Aorta (tissue), 5 donors: ENCODE results near the gene S100A2. TPM values are rescaled to one million over a fixed set of nuclear protein-coding genes. Genes with fewer than 3 reads are reported as not detected.

Experiments
- ATAC-seq: fragments of 200-7000 bp; cut with Tn5 transposase; one replicate; pipeline ENCODE4 v1.9.1; 2022; ENCODE audit warnings: moderate library complexity; ENCODE audit not compliant: low FRiP score
- DNase-seq, 2 donors: peaks; one replicate each; pipeline ENCODE4 v3.0.0-alpha.2; 2020
- H3K27ac ChIP-seq, 2 donors: one replicate each; pipeline ENCODE4 v1.5.1; 2013; ENCODE audit warnings: low read length in 2 of 2, mild to moderate bottlenecking in 2 of 2, moderate library complexity in 2 of 2, control low read depth in 1 of 2, inconsistent platforms in 1 of 2, low read depth in 1 of 2
- H3K27me3 ChIP-seq, 2 donors: one replicate each; pipeline ENCODE4 v1.6.1; 2013; ENCODE audit warnings: control low read depth in 1 of 2, low read length in 1 of 2, mild to moderate bottlenecking in 1 of 2, moderate library complexity in 1 of 2; ENCODE audit not compliant: insufficient read depth in 2 of 2, control insufficient read depth in 1 of 2
- H3K36me3 ChIP-seq, 2 donors: one replicate each; pipeline ENCODE4 v1.6.1; 2013; ENCODE audit warnings: control low read depth in 1 of 2, low read length in 1 of 2, mild to moderate bottlenecking in 1 of 2; ENCODE audit not compliant: insufficient read depth in 2 of 2, control insufficient read depth in 1 of 2
- H3K4me1 ChIP-seq, 2 donors: one replicate each; pipeline ENCODE4 v1.6.1; 2013; ENCODE audit warnings: low read length in 2 of 2, control low read depth in 1 of 2, mild to moderate bottlenecking in 1 of 2, moderate library complexity in 1 of 2; ENCODE audit not compliant: insufficient read depth in 2 of 2, control insufficient read depth in 1 of 2
- H3K4me3 ChIP-seq, 2 donors: one replicate each; pipeline ENCODE4 v1.5.1; 2013; ENCODE audit warnings: low read length in 2 of 2, control low read depth in 1 of 2, mild to moderate bottlenecking in 1 of 2
- H3K9me3 ChIP-seq: one replicate; pipeline ENCODE4 v1.6.1; 2013; ENCODE audit warnings: mild to moderate bottlenecking, low read length; ENCODE audit not compliant: control insufficient read depth
- WGBS, 2 donors: extraction: QIAGEN DNeasy Blood & Tissue Kit; methylation state at CpG; one replicate each; pipeline ENCODE4 v1.1.7; 2013; 5-methylcytosine and 5-hydroxymethylcytosine counted together
- intact Hi-C, 2 donors: fragments of 100-400 bp; cut with DNase I; formaldehyde crosslinking; loops; one replicate each; pipeline versions ENCODE4 v1.14.2 to v1.15.0; 2022
- polyA plus RNA-seq, 2 donors: library from polyadenylated mRNA; stranded (reverse); fragments of 200-250 nt; gene quantifications; one replicate each; pipeline ENCODE4 v1.2.3, GENCODE V29; 2013
- total RNA-seq, 2 donors: library from RNA; stranded (reverse); fragmentation: NEBNext Ultra II Directional; extraction: Animal tissue kit (Norgen Biotek cat#: 25700); gene quantifications; one replicate each; pipeline ENCODE4 v1.2.1, GENCODE V29; 2021
- donor health status: healthy with polysubstance abuse.
- donor health status: Bipolar disorder and iron deficiency.
- donor health status: DM: no; HTN: no; CAD: no.
- donor health status: DM: no; HTN: no; CAD: no.
- donor health status: DM: yes; HTN: yes; CAD: no.

Gene S100A2
- total and polyA plus RNA-seq, 4 donors: 1.8 to 6.4 (median 2.0) TPM

DNA sequence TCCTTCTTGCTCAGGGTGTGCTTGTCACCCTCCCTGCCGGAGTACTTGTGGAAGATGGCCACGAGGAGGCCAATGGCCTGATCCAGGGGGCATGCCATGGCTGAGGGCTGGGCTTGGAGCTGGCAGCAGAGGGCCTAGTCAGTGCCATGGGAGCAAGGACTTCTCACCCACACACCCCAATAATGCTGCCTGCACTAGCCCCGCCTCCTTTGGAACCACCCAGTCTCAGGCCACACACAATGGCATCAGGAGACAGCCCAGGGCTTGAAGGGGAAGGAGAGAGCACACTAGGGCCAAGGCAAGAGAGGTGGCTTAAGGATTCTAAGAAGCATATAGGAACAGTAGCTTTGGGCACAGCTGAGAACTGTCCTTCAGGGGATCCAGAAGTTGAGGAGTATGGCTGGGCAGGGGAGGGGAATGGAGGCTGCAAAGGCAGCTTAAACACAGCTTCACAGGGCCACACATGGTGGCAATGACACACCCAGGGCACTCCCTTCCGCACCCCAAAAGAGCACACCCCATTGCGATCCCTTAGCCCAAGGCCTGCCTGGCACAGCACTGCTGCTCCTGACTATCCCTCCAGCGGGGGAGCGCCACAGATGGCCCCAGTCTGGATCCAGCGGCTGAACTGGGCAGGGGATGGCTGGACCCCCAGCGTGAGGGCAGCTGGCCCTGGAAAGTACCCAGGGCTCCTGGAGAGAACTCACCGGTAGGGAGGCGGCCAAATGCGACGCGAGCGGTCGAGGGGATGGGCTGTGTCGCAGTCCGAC lies 30.2 kb downstream of the S100A2 start, which contains the start of gene S100A6:
Gene S100A6, minus strand, starts transcription at position 750 of the 770 bp plus-strand sequence. Its CDS starts 652 bp downstream, at position 98.
- Histone ChIP-seq H3K4me3 (peak within 1 kb of the TSS; percentile 27 to 91), H3K27me3 (no peaks in the 10 kb centered on the region), H3K36me3 (no peaks in the 10 kb centered on the region), H3K4me1 (no peaks in the 10 kb centered on the region), H3K9me3 (no peaks in the 10 kb centered on the region), H3K27ac (peak within 1 kb of the TSS; percentile 70 to 99)
- peak; percentile 85 to 87 for DNase-seq
- WGBS, 2 donors: 0 to 1% methylated on average over 18 of the region's 18 CpGs
- ATAC-seq: peak; percentile 86
- intact Hi-C loops: loop anchor here in 1 of 2 donors (2.0 kb wide), 1 partner anchor 13 kb away; the partner anchor contains the start of gene S100A3

DNA sequence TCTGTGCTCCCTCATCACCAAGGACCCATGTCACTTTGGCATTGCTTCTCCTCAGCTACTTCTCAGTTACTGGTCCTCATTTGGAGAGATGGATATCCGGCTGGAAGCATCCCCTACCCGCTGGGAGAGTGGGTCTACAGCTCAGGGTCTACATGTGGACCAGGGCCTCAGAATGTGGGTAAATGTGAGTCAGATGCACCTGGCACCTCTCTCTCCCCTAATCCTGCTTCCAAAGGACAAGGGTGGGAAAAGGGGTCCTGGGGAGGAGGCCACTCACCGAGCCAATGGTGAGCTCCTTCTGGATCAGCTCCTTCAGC lies 30.8 kb downstream of the S100A2 start:
- Histone ChIP-seq H3K36me3 (no peaks in the 10 kb centered on the region), H3K27me3 (no peaks in the 10 kb centered on the region), H3K9me3 (no peaks in the 10 kb centered on the region), H3K27ac (peak overlapping the region; percentile 69 to 99), H3K4me1 (no peaks in the 10 kb centered on the region), H3K4me3 (peak overlapping the region; percentile 27 to 91)
- ATAC-seq (no peak), DNase-seq (no peak)
- intact Hi-C loops: loop anchor here in 1 of 2 donors (2.0 kb wide), 1 partner anchor 14 kb away; the partner anchor contains the start of gene S100A3
- 7 to 8% methylated on average over 3 of the region's 3 CpGs for WGBS, 2 donors

DNA sequence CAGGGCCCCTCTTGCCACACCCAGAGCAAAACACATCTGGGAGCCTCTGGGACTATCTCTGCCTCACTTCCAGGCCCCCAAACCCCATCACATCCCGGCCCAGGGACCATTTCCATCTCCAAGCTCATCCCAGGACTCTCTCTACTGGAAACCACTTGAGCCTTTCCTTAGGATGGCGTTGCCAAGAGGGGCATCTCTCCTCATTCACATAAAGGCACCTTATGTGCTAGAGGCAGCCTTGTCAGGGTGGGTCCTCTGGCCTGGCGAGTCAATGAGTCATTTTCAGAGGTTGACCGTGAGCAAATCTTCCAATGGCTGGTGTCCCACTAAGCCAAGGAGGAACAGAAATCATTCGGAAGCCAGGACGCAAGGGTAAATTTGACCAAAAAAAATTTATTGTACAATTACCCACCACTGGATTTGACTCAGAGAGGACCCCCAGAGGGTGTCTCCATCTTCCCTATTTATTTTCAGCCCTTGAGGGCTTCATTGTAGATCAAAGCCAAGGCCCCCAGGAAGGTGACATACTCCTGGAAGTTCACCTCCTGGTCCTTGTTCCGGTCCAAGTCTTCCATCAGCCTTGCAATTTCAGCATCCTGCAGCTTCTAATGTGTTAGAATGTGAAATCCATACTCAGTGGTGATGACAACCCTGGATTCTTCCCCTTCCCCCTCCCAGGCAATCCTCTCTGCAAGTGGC lies 31.3 kb downstream of the S100A2 start:
- Histone ChIP-seq H3K4me1 (no peaks in the 10 kb centered on the region), H3K27me3 (no peaks in the 10 kb centered on the region), H3K27ac (peak overlapping the region; percentile 69 to 99), H3K4me3 (peak overlapping the region; percentile 27 to 91), H3K36me3 (no peaks in the 10 kb centered on the region), H3K9me3 (no peaks in the 10 kb centered on the region)
- ATAC-seq (no peak), DNase-seq (peak in 1 of 2 donors; percentile 56)
- intact Hi-C loops: loop anchor here in 1 of 2 donors (2.0 kb wide), 1 partner anchor 14 kb away; the partner anchor contains the start of gene S100A3
- WGBS, 2 donors: 14 to 17% methylated on average over 7 of the region's 7 CpGs

- intact Hi-C loops: loop anchor here (1.0 to 2.0 kb wide), 3 partner anchors 15 to 35 kb away; partner anchors contain the start of gene S100A3 (in 1 of the 2)
Measured at GRCh38 chr1:153533689-153534201, 31.9 kb downstream of the S100A2 start.

GRCh38 chr1:153532769-153533599 lies 32.7 kb downstream of the S100A2 start:
- Histone ChIP-seq H3K4me1 (no peaks in the 10 kb centered on the region), H3K27me3 (no peaks in the 10 kb centered on the region), H3K27ac (peak overlapping the region; percentile 83 to 99), H3K36me3 (no peaks in the 10 kb centered on the region), H3K9me3 (no peaks in the 10 kb centered on the region), H3K4me3 (peak overlapping the region; percentile 4 to 10)
- WGBS, 2 donors: 11 to 12% methylated on average over 34 of the region's 34 CpGs
- DNase-seq (peak; percentile 91 to 95), ATAC-seq (peak; percentile 83)
- intact Hi-C loops: loop anchor here (1.0 to 2.0 kb wide), 2 partner anchors 35 to 36 kb away; no protein-coding TSS in a partner anchor

More at GRCh38 chr1:153533689-153534201, 31.9 kb downstream of the S100A2 start:
- peak overlapping the region; percentile 10 to 27 for H3K4me3 ChIP-seq
- peak overlapping the region in 1 of 2 donors; percentile 99 for H3K27ac ChIP-seq
- H3K9me3 ChIP-seq: no peaks in the 10 kb centered on the region
- no peaks in the 10 kb centered on the region for H3K36me3 ChIP-seq
- H3K27me3 ChIP-seq: no peaks in the 10 kb centered on the region
- peak; percentile 85 to 87 for DNase-seq
- ATAC-seq: peak; percentile 51
- WGBS, 2 donors: 4 to 5% methylated on average over 13 of the region's 13 CpGs
- H3K4me1 ChIP-seq: no peaks in the 10 kb centered on the region

GRCh38 chr1:153532181-153532580 lies 33.5 kb downstream of the S100A2 start:
- 29 to 35% methylated on average over 2 of the region's 2 CpGs for WGBS, 2 donors
- intact Hi-C loops: loop anchor here in 1 of 2 donors (2.0 kb wide), 1 partner anchor 37 kb away; no protein-coding TSS in a partner anchor
- H3K27ac ChIP-seq: no peak overlapping the region

DNA sequence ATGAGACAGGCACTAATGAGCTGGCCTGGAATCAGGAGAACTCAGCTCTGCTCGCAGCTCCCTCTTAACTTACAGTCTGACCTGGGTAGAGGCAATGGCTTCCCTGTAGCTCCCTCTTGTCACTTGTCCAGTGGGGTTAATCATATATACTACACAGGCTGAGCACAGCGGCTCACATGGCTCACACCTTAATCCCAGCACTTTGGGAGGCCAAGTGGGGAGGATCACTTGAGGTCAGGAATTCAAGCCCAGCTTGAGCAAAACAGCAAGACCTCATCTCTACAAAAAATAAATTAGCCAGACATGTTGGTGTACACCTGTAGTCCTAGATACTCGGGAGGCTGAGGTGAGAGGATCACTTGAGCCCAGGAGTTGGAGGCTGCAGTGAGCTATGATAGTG lies 34.0 kb downstream of the S100A2 start:
- Histone ChIP-seq H3K4me1 (no peaks in the 10 kb centered on the region), H3K27ac (peak overlapping the region in 1 of 2 donors; percentile 20), H3K9me3 (no peaks in the 10 kb centered on the region), H3K4me3 (no peak overlapping the region), H3K36me3 (no peaks in the 10 kb centered on the region), H3K27me3 (no peaks in the 10 kb centered on the region)
- 61 to 72% methylated on average over 3 of the region's 3 CpGs for WGBS, 2 donors
- DNase-seq: no peak
- intact Hi-C loops: loop anchor here in 1 of 2 donors (2.0 kb wide), 1 partner anchor 37 kb away; no protein-coding TSS in a partner anchor
- no peak for ATAC-seq

More at GRCh38 chr1:153532181-153532580, 33.5 kb downstream of the S100A2 start:
- no peaks in the 10 kb centered on the region for H3K27me3 ChIP-seq
- H3K36me3 ChIP-seq: no peaks in the 10 kb centered on the region
- no peak for DNase-seq
- H3K4me3 ChIP-seq: no peak overlapping the region
- H3K9me3 ChIP-seq: no peaks in the 10 kb centered on the region
- H3K4me1 ChIP-seq: no peaks in the 10 kb centered on the region
- no peak for ATAC-seq

- Histone ChIP-seq H3K9me3 (no peaks in the 10 kb centered on the region), H3K4me1 (no peaks in the 10 kb centered on the region), H3K4me3 (no peak overlapping the region), H3K27me3 (no peaks in the 10 kb centered on the region), H3K27ac (no peak overlapping the region), H3K36me3 (no peaks in the 10 kb centered on the region)
- ATAC-seq: no peak
- DNase-seq: no peak
- WGBS, 2 donors: 27 to 40% methylated on average over 5 of the region's 5 CpGs
- intact Hi-C loops: no loop called here
Measured at GRCh38 chr1:153527683-153528040, 38.0 kb downstream of the S100A2 start.
